ENCODE data around the gene CXXC5. TPM values are rescaled to one million over a fixed set of nuclear protein-coding genes. Genes with fewer than 3 reads are reported as not detected.
A peak's percentile ranks its signal among the peaks of the same experiment; 100 is the strongest.

CXXC5 gene
- total and polyA plus RNA-seq, 2 of the 4 experiments (the other 2 are of a cell fraction): 24.9 to 35.7 TPM

- Histone ChIP-seq H3K9me1 (ENCODE audit: insufficient read depth, low read length) (peaks cover 21% of the 10 kb centered on the region), H2AFZ (replicated peaks; ENCODE audit: low read length, poor library complexity) (peak overlapping the region; percentile 85), H3K23ac (ENCODE audit: low read depth, low read length) (peak overlapping the region; percentile 73; the same call in 1 of the 2 replicates), H4K8ac (ENCODE audit: low read depth in 2 of 2, low read length in 2 of 2) (peak overlapping the region in 1 of 2 experiments; percentile 42; a peak in 2 of 4 replicates), H3K36me3 (ENCODE audit: control insufficient read depth, insufficient read depth, low read length) (no peaks in the 10 kb centered on the region), H3K9ac (ENCODE audit: low read depth, low read length) (peak overlapping the region; percentile 77), H3K4me1 (ENCODE audit: control insufficient read depth, insufficient read depth, low read length) (peaks cover 25% of the 10 kb centered on the region), H2BK20ac (ENCODE audit: low read depth, low read length) (no peak overlapping the region), H4K20me1 (ENCODE audit: insufficient read depth, low read length) (peaks cover 16% of the 10 kb centered on the region), H3K56ac (ENCODE audit: extremely low read depth, insufficient read depth, low read length) (peak overlapping the region; percentile 9; the same call in 1 of the 2 replicates), H3K79me1 (ENCODE audit: low read depth in 1 of 2, low read length in 2 of 2) (peaks cover 18 to 47% of the 10 kb centered on the region in 2 experiments; a peak in 3 of 4 replicates), H2AK5ac (ENCODE audit: low read depth, low read length) (no peak overlapping the region), H2AK9ac (replicated peaks; ENCODE audit: low read depth, low read length, poor library complexity) (peak overlapping the region; percentile 96), H2BK120ac (ENCODE audit: low read depth, low read length) (no peak overlapping the region), H3K18ac (ENCODE audit: low read depth, low read length) (no peak overlapping the region; the same call in 1 of the 2 replicates), H2BK5ac (ENCODE audit: low read depth, low read length, poor library complexity, severe bottlenecking) (peak overlapping the region; percentile 27), H4K91ac (ENCODE audit: insufficient read depth, low read depth, low read length) (peak overlapping the region; percentile 51), H3K14ac (replicated peaks; ENCODE audit: low read depth, low read length) (peak overlapping the region; percentile 23; the same call in 1 of the 2 replicates), H2BK15ac (ENCODE audit: low read depth, low read length) (no peak overlapping the region), H3K4me3 (ENCODE audit: insufficient read depth, low read depth, low read length) (peak overlapping the region; percentile 90), H3K9me3 (ENCODE audit: control insufficient read depth, insufficient read depth, low read length) (no peaks in the 10 kb centered on the region), H3K4me2 (ENCODE audit: low read depth, low read length) (peak overlapping the region; percentile 89), H3K27me3 (ENCODE audit: control insufficient read depth, insufficient read depth, low read length) (peaks cover 4% of the 10 kb centered on the region; the same call in 1 of the 2 replicates), H3K27ac (ENCODE audit: insufficient read depth, low read length) (peak overlapping the region; percentile 77), H3K4ac (ENCODE audit: low read depth, low read length) (peak overlapping the region; percentile 79), H4K5ac (ENCODE audit: low read depth, low read length) (no peak overlapping the region)
- no TSS peak for BruUV-seq (replicated peaks)
- POLR2A ChIA-PET (ENCODE audit: unreplicated experiment): interaction anchor here (0.7 to 1.4 kb wide), 2 partner anchors 12 to 126 kb away, joined by 3 to 9 read pairs; no protein-coding TSS in a partner anchor
- DNase-seq (no peak), ATAC-seq (ENCODE audit: low read depth) (peak; percentile 3; the same call in 1 of the 2 replicates)
- intact Hi-C loops (cut with micrococcal nuclease) (no loop called here), in situ Hi-C loops (cut with MboI; ENCODE audit: low sequenced_read_pairs) (loop anchor here (25.0 kb wide), 1 partner anchor 463 kb away; the partner anchor contains the start of gene PURA), dilution Hi-C loops (cut with HindIII; ENCODE audit: low sequenced_read_pairs, unreplicated experiment) (loop anchor here (25.0 kb wide), 1 partner anchor 113 kb away; no protein-coding TSS in a partner anchor)
- TF ChIP-seq CTCF (conservative IDR thresholded peaks at IDR 0.05; ENCODE audit: low read depth, low read length) (0 out of 2 replicates have a peak, but pooled peaks have one; percentile 2), CEBPB (IDR thresholded peaks at IDR 0.05; ENCODE audit: low read depth, low read length) (no peak), MAFK (IDR thresholded peaks at IDR 0.05; ENCODE audit: low read depth, low read length) (no peak), POLR2A (IDR thresholded peaks at IDR 0.05; ENCODE audit: low read depth, low read length) (0 out of 2 replicates have a peak, but pooled peaks have one; percentile 14), BHLHE40 (IDR thresholded peaks at IDR 0.05; ENCODE audit: low read depth, low read length) (no peak), CHD1 (IDR thresholded peaks at IDR 0.05; ENCODE audit: low read depth, low read length) (0 out of 2 replicates have a peak, but pooled peaks have one; percentile 33)
- CTCF ChIA-PET: interaction anchor here (1.0 to 3.0 kb wide), 3 partner anchors 13 to 116 kb away, joined by 4 to 11 read pairs (median 6); no protein-coding TSS in a partner anchor
- 0% methylated on average over 1 of the region's 77 CpGs; no CpG with 5 or more reads in 1 of the 2 experiments for WGBS, 2 experiments (ENCODE audit: extremely low coverage in 2 of 2, insufficient read length in 1 of 2)
Observed at GRCh38 chr5:139649082-139649991, 1.2 kb downstream of the CXXC5 start.

Measured in IMR-90 (cell line).